Measurements from ENCODE around the gene TPP1.

- TF ChIP-seq GATA3 (IDR thresholded peaks at IDR 0.05; ENCODE audit: low read depth, low read length) (no peak), GATA2 (IDR thresholded peaks at IDR 0.05; ENCODE audit: low read depth, low read length) (no peak)
Observed at GRCh38 chr11:6632116-6633073, 13.2 kb upstream of the TPP1 start.

All from SH-SY5Y (cell line).